Kidney (tissue), 14 donors: ENCODE measurements around the gene MRGPRX2. TPM values are rescaled to one million over a fixed set of nuclear protein-coding genes. Genes with fewer than 3 reads are reported as not detected.

Experiments used
- DNase-seq, 5 donors: peaks; one replicate each; pipeline ENCODE4 v3.0.0-alpha.2; 2013 to 2020
- FAIRE-seq: peaks from 2 replicates; lab custom pipeline; 2012; peaks lifted over from hg19 to GRCh38; lab: Jason Lieb, UNC
- H3K27ac ChIP-seq, 2 donors: one replicate each; pipeline ENCODE4 v1.7.0; 2013; ENCODE audit warnings: low read depth in 2 of 2, low read length in 2 of 2, inconsistent platforms in 1 of 2
- H3K27me3 ChIP-seq: one replicate; pipeline ENCODE4 v1.7.1; 2013; ENCODE audit warnings: low read length, inconsistent platforms; ENCODE audit not compliant: control insufficient read depth, insufficient read depth
- H3K36me3 ChIP-seq, 3 donors: one replicate each; pipeline versions ENCODE4 v1.7.0 to v1.7.1; 2013; ENCODE audit warnings: low read length in 3 of 3, control low read depth in 1 of 3, inconsistent platforms in 1 of 3; ENCODE audit not compliant: insufficient read depth in 3 of 3, control insufficient read depth in 2 of 3
- H3K4me1 ChIP-seq, 3 donors: one replicate each; pipeline versions ENCODE4 v1.7.0 to v1.7.1; 2013; ENCODE audit warnings: low read length in 3 of 3, inconsistent platforms in 1 of 3, low read depth in 1 of 3; ENCODE audit not compliant: control insufficient read depth in 2 of 3, insufficient read depth in 2 of 3
- H3K4me3 ChIP-seq, 3 donors: one replicate each; pipeline versions ENCODE4 v1.7.0 to v1.8.1; 2013; ENCODE audit warnings: low read length in 3 of 3, control low read depth in 1 of 3, inconsistent platforms in 1 of 3
- H3K9ac ChIP-seq, 3 donors: one replicate each; pipeline versions ENCODE4 v1.7.0 to v1.7.1; 2013; ENCODE audit warnings: low read length in 3 of 3, control low read depth in 1 of 3, inconsistent platforms in 1 of 3
- H3K9me3 ChIP-seq, 3 donors: one replicate each; pipeline versions ENCODE4 v1.7.0 to v1.7.1; 2013; ENCODE audit warnings: low read length in 3 of 3, control low read depth in 1 of 3, inconsistent platforms in 1 of 3; ENCODE audit not compliant: control insufficient read depth in 2 of 3, insufficient read depth in 1 of 3
- intact Hi-C: fragments of 100-400 bp; cut with DNase I; formaldehyde crosslinking; loops from one replicate; pipeline ENCODE4 v1.11.1; 2022
- polyA plus RNA-seq: library from polyadenylated mRNA; stranded (reverse); fragments of 350-450 nt; fragmentation: Illumina TruSeq; extraction: RNeasy Lipid Tissue Mini Kit (QIAGEN cat#74804); gene quantifications from one replicate; pipeline ENCODE4 v1.2.3, GENCODE V29; 2014; ENCODE audit warnings: low read depth, low replicate concordance; ENCODE audit not compliant: insufficient read depth
- total RNA-seq: library from RNA; stranded (reverse); fragmentation: NEBNext Ultra II Directional; extraction: Animal tissue kit (Norgen Biotek cat#: 25700); gene quantifications from one replicate; pipeline ENCODE4 v1.2.1, GENCODE V29; 2021
- TF ChIP-seq, protein P1 (sequence below): IDR thresholded peaks from 3 replicates; pipeline ENCODE4 v1.5.1; 2012; ENCODE audit warnings: mild to moderate bottlenecking, moderate library complexity, borderline replicate concordance; ENCODE audit not compliant: insufficient read depth; ENCODE audit errors: extremely low read depth
- donor health status: control.
- donor health status: control.
- donor health status: control.
- donor health status: control.
- donor health status: control.
- donor health status: DM: yes; HTN: yes; CAD: no.
- donor health status: Normal renal cell carcinoma (clear cell type).

MRGPRX2 gene
- total and polyA plus RNA-seq, 2 donors from 2014 or later = 0.28 TPM; not detected in 1

DNA sequence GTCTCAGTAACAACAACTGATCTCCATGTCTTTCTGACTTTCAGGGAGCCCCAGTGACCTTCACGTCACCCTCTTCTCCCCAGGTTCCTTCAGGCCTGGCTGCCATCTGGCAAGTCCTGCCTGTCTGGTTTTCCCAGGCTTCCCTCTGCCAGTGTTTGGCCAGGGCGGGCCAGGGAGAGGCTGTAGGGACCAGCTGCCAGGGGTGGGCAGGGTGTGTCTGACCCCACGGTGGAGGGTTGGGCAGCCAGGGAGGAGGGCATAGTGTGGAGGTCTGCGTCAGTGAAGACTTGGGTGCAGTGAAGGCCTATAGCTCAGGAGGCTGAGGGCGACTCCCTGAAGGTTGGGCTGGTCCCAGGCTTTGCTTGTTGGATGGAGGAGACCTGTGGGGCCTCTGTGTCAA, 11.9 kb upstream of the MRGPRX2 start:
- TF ChIP-seq, protein P1, sequence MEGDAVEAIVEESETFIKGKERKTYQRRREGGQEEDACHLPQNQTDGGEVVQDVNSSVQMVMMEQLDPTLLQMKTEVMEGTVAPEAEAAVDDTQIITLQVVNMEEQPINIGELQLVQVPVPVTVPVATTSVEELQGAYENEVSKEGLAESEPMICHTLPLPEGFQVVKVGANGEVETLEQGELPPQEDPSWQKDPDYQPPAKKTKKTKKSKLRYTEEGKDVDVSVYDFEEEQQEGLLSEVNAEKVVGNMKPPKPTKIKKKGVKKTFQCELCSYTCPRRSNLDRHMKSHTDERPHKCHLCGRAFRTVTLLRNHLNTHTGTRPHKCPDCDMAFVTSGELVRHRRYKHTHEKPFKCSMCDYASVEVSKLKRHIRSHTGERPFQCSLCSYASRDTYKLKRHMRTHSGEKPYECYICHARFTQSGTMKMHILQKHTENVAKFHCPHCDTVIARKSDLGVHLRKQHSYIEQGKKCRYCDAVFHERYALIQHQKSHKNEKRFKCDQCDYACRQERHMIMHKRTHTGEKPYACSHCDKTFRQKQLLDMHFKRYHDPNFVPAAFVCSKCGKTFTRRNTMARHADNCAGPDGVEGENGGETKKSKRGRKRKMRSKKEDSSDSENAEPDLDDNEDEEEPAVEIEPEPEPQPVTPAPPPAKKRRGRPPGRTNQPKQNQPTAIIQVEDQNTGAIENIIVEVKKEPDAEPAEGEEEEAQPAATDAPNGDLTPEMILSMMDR = no peak
- H3K4me3 ChIP-seq = no peak overlapping the region
- H3K9ac ChIP-seq = no peak overlapping the region
- intact Hi-C loops = loop anchor here (10.0 kb wide), 1 partner anchor 482 kb away; no protein-coding TSS in a partner anchor
- FAIRE-seq = no peak
- no peaks in the 10 kb centered on the region for H3K36me3 ChIP-seq
- DNase-seq = peak in 1 of 5 donors; percentile 51
- H3K27ac ChIP-seq = no peak overlapping the region
- H3K27me3 ChIP-seq = no peaks in the 10 kb centered on the region
- H3K4me1 ChIP-seq = peaks cover 0 to 3% (median 0%) of the 10 kb centered on the region in 3 donors
- no peaks in the 10 kb centered on the region for H3K9me3 ChIP-seq

DNA sequence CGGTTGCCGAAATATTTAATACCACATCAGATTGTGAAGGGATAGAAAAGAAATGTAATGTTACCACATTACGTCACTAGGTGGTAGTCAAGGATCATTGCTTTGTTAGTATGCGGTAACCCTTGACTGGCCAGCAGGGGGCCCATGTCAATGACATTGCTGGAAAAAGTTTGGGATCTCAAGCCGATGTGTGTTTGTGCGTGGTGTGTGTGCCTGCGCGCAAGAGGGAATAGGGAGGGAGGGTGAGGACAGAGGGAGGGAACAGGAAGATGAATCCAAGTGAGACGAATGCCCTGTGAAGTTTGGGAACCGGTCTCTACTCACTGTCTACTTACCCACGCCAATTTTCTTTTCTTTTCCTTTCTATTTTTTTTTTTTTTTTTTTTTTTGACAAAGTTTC, 10.7 kb upstream of the MRGPRX2 start:
- FAIRE-seq (peak; percentile 93), DNase-seq (peak; percentile 80 to 93 (median 87))
- Histone ChIP-seq H3K27ac (no peak overlapping the region), H3K27me3 (no peaks in the 10 kb centered on the region), H3K36me3 (no peaks in the 10 kb centered on the region), H3K9ac (peak overlapping the region in 1 of 3 donors; percentile 15), H3K4me3 (peak overlapping the region in 2 of 3 donors; percentile 28 to 36), H3K4me1 (peaks cover 0 to 3% (median 0%) of the 10 kb centered on the region in 3 donors), H3K9me3 (no peaks in the 10 kb centered on the region)
- TF ChIP-seq, protein P1 = peak; percentile 91
- intact Hi-C loops = loop anchor here (10.0 kb wide), 1 partner anchor 484 kb away; no protein-coding TSS in a partner anchor

DNA sequence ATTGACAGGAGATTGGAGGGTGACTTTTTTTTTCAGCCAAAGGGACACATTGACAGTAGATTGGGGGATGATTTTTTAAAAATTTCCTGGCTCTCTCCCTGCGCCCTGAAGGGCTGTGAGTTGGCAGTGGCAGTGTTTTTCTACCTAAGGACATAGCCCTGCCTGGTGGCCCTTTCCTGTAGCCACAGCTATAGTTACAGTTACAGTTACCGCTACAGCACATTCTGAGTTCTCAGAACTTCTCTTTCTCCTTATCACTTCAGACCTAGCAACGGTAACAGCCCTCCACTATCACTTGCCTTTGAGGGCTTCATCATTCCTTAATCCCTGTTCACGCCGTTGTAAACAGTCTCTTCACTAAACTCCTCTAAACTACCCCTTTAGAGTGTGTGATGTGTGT, 684 bp downstream of the MRGPRX2 start:
- Histone ChIP-seq H3K27me3 (no peaks in the 10 kb centered on the region), H3K4me3 (no peak overlapping the region), H3K36me3 (no peaks in the 10 kb centered on the region), H3K27ac (no peak overlapping the region), H3K9me3 (no peaks in the 10 kb centered on the region), H3K4me1 (no peaks in the 10 kb centered on the region), H3K9ac (no peak overlapping the region)
- TF ChIP-seq, protein P1 = no peak
- FAIRE-seq = no peak
- no peak for DNase-seq
- intact Hi-C loops = no loop called here

DNA sequence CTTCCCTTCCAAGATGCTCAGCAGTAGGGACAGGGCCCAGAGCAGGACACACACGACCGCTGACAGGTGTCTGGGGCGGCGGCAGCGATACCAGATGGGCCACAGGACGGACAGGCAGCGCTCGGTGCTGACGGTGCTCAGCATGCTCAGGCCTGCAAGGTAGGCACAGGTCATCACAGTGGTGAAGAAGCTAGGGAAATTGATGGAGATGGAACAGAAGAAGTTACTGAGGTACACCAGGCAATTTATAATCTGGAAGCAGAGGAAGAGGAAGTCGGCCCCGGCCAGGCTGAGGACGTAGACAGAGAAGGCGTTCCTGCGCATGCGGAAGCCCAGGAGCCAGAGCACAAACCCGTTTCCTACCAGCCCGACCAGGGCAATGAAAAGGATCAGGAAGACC, 4.6 kb downstream of the MRGPRX2 start:
- Histone ChIP-seq H3K4me1 (no peaks in the 10 kb centered on the region), H3K27ac (no peak overlapping the region), H3K4me3 (no peak overlapping the region), H3K9ac (no peak overlapping the region), H3K36me3 (no peaks in the 10 kb centered on the region), H3K9me3 (no peaks in the 10 kb centered on the region), H3K27me3 (no peaks in the 10 kb centered on the region)
- FAIRE-seq = no peak
- intact Hi-C loops = no loop called here
- DNase-seq = no peak
- TF ChIP-seq, protein P1 = no peak
